ENCODE data around the gene HNRNPU. TPM values are rescaled to one million over a fixed set of nuclear protein-coding genes. Genes with fewer than 3 reads are reported as not detected.

Gene HNRNPU
- 100 to 1,000 TPM; 410 to 421 TPM for total RNA-seq

- ChIA-PET CTCF (interaction anchor here (0.9 to 4.3 kb wide), 12 partner anchors 13 to 263 kb away, joined by 3 to 32 read pairs (median 4); partner anchors contain the start of gene COX20), POLR2A (interaction anchor here (1.5 to 13.4 kb wide), 6 partner anchors 14 to 187 kb away, joined by 3 to 219 read pairs (median 27); partner anchors contain the start of gene COX20)
These were observed at the start of gene HNRNPU for GRCh38 chr1:244864253-244865027. Gene HNRNPU (minus strand): TSS chr1:244864543. CDS start chr1:244864307, 236 bp downstream.

DNA sequence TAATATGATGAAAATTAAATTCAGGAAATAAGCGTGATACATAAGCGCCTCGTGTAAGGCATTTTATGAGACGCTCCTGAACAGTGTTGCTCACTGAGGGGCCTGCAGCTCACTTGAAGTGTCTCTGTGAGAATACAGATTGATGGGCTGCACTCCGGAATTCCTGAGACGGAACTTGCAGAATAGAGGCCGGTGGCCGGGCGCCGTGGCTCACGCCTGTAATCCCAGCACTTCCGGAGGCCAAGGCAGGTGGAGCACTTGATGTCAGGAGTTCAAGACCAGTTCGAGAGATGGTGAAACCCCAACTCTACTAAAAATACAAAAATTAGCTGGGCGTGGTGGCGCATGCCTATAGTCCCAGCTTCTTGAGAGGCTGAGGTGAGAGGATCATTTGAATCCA, 49.5 kb upstream of the HNRNPU start:
- no peaks in the 10 kb centered on the region for H3K36me3 Mint-ChIP-seq
- H3K27ac Mint-ChIP-seq = no peak overlapping the region
- POLR2A ChIA-PET = no interaction called here
- DNase-seq = no peak
- H3K4me1 Mint-ChIP-seq (ENCODE audit: low read depth) = peaks cover 2% of the 10 kb centered on the region
- H3K4me3 Mint-ChIP-seq = no peak overlapping the region
- H3K9me3 Mint-ChIP-seq = no peaks in the 10 kb centered on the region
- intact Hi-C loops (cut with micrococcal nuclease) = no loop called here
- H3K27me3 Mint-ChIP-seq = no peaks in the 10 kb centered on the region
- CTCF ChIA-PET = no interaction called here

More at GRCh38 chr1:244864253-244865027, at the start of gene HNRNPU:
- H3K27ac Mint-ChIP-seq = peak within 1 kb of the TSS; percentile 97
- H3K4me1 Mint-ChIP-seq (ENCODE audit: low read depth) = peaks cover 38% of the 10 kb centered on the region
- H3K36me3 Mint-ChIP-seq = peaks cover 40% of the 10 kb centered on the region
- H3K4me3 Mint-ChIP-seq = peak within 1 kb of the TSS; percentile 99
- H3K9me3 Mint-ChIP-seq = no peaks in the 10 kb centered on the region
- peak; percentile 97 for DNase-seq
- intact Hi-C loops (cut with micrococcal nuclease) = loop anchor here (1.0 to 5.0 kb wide), 6 partner anchors 29 to 1703 kb away; partner anchors contain the start of genes CNST, COX20 and TFB2M
- no peaks in the 10 kb centered on the region for H3K27me3 Mint-ChIP-seq

DNA sequence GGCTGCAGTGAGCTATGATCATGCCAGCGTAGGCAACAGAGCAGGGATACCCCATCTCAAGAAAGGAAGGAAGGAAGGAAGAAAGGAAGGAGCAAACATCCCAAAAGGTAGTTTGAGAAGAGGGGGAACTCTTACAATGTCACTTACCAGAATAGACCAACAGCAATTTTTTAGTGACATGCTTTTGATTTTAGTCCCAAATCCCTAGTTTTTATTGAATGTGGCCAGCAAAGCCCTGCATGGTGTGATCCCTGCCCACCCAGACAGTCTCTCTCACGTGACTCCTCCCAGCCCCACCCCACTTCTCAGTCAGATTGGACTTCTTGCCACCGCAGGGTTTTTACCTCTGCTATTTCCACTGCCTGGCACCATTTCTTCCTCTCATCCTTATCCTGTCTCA, 39.8 kb upstream of the HNRNPU start:
- POLR2A ChIA-PET = no interaction called here
- Mint-ChIP-seq H3K9me3 (no peaks in the 10 kb centered on the region), H3K27ac (no peak overlapping the region), H3K27me3 (no peaks in the 10 kb centered on the region), H3K4me3 (no peak overlapping the region), H3K36me3 (no peaks in the 10 kb centered on the region), H3K4me1 (ENCODE audit: low read depth) (no peaks in the 10 kb centered on the region)
- DNase-seq = no peak
- CTCF ChIA-PET = no interaction called here
- intact Hi-C loops (cut with micrococcal nuclease) = no loop called here

DNA sequence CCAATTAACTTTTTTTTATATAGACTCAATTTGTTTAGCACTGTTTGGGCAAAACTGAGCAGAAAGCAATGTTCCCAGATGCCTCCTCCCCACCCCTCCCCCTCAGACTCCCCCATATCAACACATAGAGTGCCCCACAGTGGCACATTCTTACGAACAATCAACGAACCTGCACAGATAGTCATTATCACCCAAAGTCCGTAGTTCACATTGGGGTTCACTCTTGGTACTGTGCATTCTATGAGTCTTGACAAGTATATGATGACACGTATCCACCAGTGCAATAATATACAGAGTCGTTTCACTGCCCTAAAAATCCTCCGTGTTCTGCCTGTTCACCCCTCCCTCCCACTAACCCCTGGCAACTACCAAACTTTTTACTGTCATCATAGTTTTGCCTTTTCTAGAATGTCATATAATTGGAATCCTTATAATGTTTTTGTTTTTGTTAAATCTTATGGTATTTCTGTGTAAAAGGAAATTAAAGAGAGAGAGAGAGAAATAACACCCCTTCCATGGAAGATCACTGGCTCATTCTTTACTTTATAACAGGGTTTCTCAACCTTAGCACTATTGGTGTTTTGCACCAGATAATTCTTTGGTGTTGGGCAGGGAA, 37.2 kb upstream of the HNRNPU start:
- no peak overlapping the region for H3K27ac Mint-ChIP-seq
- no peak for DNase-seq
- peaks cover under 1% of the 10 kb centered on the region for H3K27me3 Mint-ChIP-seq
- ChIA-PET CTCF (interaction anchor here (0.7 kb wide), 1 partner anchor 141 kb away, joined by 3 read pairs; no protein-coding TSS in a partner anchor), POLR2A (no interaction called here)
- H3K4me3 Mint-ChIP-seq = no peak overlapping the region
- no peaks in the 10 kb centered on the region for H3K36me3 Mint-ChIP-seq
- intact Hi-C loops (cut with micrococcal nuclease) = no loop called here
- no peaks in the 10 kb centered on the region for H3K4me1 Mint-ChIP-seq (ENCODE audit: low read depth)
- no peaks in the 10 kb centered on the region for H3K9me3 Mint-ChIP-seq

DNA sequence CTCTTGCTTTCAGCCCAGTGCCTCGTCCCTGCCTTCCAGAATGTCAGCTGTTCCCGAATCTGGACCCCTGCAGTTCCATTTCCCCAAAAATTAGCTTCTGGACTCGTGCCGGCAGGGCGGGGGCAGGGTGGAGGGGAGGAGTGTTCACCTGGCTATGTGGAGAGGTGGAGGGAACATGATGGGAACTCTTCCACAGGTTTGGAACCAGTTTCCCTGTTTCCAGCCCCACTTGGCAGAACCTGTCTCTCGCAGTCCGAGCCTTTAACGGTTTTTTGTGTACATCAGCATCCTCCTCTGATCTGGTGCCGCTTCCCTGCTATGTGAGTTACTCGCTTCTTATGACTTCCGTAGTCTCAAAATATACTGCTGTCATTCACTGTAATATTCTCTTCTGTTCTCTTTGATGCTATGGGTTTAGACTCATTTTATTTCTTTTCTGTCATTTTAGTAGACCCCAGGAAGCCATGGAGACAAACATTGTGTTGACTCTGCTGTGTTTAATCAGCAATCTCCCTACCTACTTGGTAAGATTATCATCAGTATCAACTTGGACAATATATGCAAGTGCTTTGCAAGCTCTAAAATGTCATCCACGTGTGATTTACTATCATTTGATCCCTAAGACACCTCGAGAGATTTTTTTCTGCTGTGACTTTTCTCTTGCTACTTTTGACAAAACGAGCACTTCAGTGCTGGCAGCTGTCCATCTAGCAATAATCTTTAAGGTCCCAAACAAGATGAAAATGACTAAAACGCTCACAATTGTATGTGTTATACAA, 33.3 kb upstream of the HNRNPU start:
- H3K27me3 Mint-ChIP-seq = peaks cover 2% of the 10 kb centered on the region
- H3K4me1 Mint-ChIP-seq (ENCODE audit: low read depth) = no peaks in the 10 kb centered on the region
- H3K27ac Mint-ChIP-seq = no peak overlapping the region
- H3K4me3 Mint-ChIP-seq = no peak overlapping the region
- no peaks in the 10 kb centered on the region for H3K9me3 Mint-ChIP-seq
- ChIA-PET CTCF (no interaction called here), POLR2A (no interaction called here)
- intact Hi-C loops (cut with micrococcal nuclease) = no loop called here
- H3K36me3 Mint-ChIP-seq = no peaks in the 10 kb centered on the region
- DNase-seq = no peak

DNA sequence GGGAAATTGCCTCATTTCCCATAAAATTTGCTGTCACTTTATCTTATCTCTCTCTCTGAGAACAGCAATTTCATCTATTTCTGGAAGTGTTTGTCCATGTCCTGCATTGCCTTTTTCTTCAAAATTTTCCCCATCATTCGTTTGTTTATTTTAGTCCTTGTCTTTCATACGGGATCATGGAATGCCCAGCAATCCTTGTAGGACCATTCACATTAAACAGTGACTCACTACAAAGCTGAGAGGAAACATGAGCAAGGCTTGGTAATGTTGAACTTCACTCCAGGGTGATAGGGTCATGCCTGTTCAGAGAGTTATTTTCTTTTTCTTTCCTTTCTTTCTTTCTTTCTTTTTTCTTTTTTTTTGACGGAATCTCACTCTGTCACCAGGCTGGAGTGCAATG, 32.2 kb upstream of the HNRNPU start:
- no peaks in the 10 kb centered on the region for H3K36me3 Mint-ChIP-seq
- intact Hi-C loops (cut with micrococcal nuclease) = no loop called here
- CTCF ChIA-PET = no interaction called here
- H3K9me3 Mint-ChIP-seq = no peaks in the 10 kb centered on the region
- H3K4me1 Mint-ChIP-seq (ENCODE audit: low read depth) = no peaks in the 10 kb centered on the region
- peaks cover 2% of the 10 kb centered on the region for H3K27me3 Mint-ChIP-seq
- no peak overlapping the region for H3K4me3 Mint-ChIP-seq
- POLR2A ChIA-PET = no interaction called here
- no peak for DNase-seq
- H3K27ac Mint-ChIP-seq = no peak overlapping the region

DNA sequence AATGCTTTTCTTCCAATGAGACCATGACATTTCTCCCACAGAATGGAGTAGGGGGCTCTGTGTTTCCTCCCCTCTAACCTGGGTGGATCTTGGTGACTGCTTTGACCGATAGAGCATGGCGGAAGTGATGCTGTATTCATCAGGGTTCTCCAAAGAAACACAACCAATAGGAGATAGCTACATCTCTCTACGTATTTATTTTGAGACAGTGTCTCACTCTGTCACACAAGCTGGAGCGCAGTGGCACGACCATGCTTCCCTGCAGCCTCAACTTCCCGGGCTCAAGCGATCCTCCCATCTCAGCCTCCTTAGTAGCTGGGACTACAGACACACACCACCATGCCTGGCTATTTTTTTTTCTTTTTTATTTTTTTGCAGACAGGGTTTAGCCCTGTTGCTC, 29.5 kb upstream of the HNRNPU start:
- CTCF ChIA-PET = interaction anchor here (1.9 kb wide), 1 partner anchor 149 kb away, joined by 5 read pairs; no protein-coding TSS in a partner anchor
- Mint-ChIP-seq H3K27me3 (peaks cover 2% of the 10 kb centered on the region), H3K27ac (no peak overlapping the region), H3K4me3 (no peak overlapping the region), H3K9me3 (no peaks in the 10 kb centered on the region), H3K36me3 (no peaks in the 10 kb centered on the region), H3K4me1 (ENCODE audit: low read depth) (no peaks in the 10 kb centered on the region)
- POLR2A ChIA-PET = interaction anchor here (0.6 kb wide), 1 partner anchor 115 kb away, joined by 4 read pairs; no protein-coding TSS in a partner anchor
- no peak for DNase-seq
- intact Hi-C loops (cut with micrococcal nuclease) = no loop called here

- Mint-ChIP-seq H3K4me1 (ENCODE audit: low read depth) (no peaks in the 10 kb centered on the region), H3K27ac (no peak overlapping the region), H3K36me3 (no peaks in the 10 kb centered on the region), H3K4me3 (no peak overlapping the region), H3K9me3 (no peaks in the 10 kb centered on the region), H3K27me3 (no peaks in the 10 kb centered on the region)
- DNase-seq = no peak
- intact Hi-C loops (cut with micrococcal nuclease) = no loop called here
- ChIA-PET POLR2A (interaction anchor here (0.6 kb wide), 1 partner anchor 78 kb away, joined by 3 read pairs; no protein-coding TSS in a partner anchor), CTCF (interaction anchor here (1.0 kb wide), 1 partner anchor 155 kb away, joined by 3 read pairs; no protein-coding TSS in a partner anchor)
These were observed 22.9 kb upstream of the HNRNPU start for GRCh38 chr1:244887281-244887680.

GRCh38 chr1:244881552-244882280, 17.4 kb upstream of the HNRNPU start:
- no peak overlapping the region for H3K4me3 Mint-ChIP-seq
- ChIA-PET POLR2A (no interaction called here), CTCF (no interaction called here)
- no peaks in the 10 kb centered on the region for H3K4me1 Mint-ChIP-seq (ENCODE audit: low read depth)
- no peaks in the 10 kb centered on the region for H3K27me3 Mint-ChIP-seq
- H3K9me3 Mint-ChIP-seq = no peaks in the 10 kb centered on the region
- H3K27ac Mint-ChIP-seq = no peak overlapping the region
- H3K36me3 Mint-ChIP-seq = no peaks in the 10 kb centered on the region
- intact Hi-C loops (cut with micrococcal nuclease) = no loop called here
- DNase-seq = no peak

DNA sequence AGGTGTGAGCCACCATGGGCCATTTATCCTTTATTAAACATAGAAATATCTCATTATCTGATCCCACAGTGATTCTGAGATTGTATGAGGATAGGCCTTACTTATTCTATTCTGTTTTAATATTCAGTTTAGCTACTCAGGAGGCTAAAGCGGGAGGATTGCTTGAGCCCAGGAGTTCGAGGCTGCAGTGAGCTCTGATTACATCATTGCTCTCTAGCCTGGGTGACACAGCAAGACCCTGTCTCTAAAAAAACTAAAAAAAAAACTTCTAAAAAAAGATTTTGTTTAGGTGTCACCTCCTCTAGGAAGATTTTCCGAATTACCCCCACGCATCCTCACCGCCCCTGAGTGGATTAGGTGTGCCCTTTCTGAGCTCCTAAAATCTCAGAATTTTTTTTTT, 14.3 kb upstream of the HNRNPU start:
- intact Hi-C loops (cut with micrococcal nuclease) = no loop called here
- ChIA-PET CTCF (no interaction called here), POLR2A (no interaction called here)
- Mint-ChIP-seq H3K4me1 (ENCODE audit: low read depth) (no peaks in the 10 kb centered on the region), H3K27me3 (no peaks in the 10 kb centered on the region), H3K27ac (no peak overlapping the region), H3K36me3 (no peaks in the 10 kb centered on the region), H3K9me3 (no peaks in the 10 kb centered on the region), H3K4me3 (no peak overlapping the region)
- DNase-seq = no peak

GRCh38 chr1:244876228-244876910, 12.0 kb upstream of the HNRNPU start:
- ChIA-PET CTCF (no interaction called here), POLR2A (no interaction called here)
- Mint-ChIP-seq H3K4me3 (no peak overlapping the region), H3K36me3 (no peaks in the 10 kb centered on the region), H3K4me1 (ENCODE audit: low read depth) (no peaks in the 10 kb centered on the region), H3K9me3 (no peaks in the 10 kb centered on the region), H3K27me3 (no peaks in the 10 kb centered on the region), H3K27ac (no peak overlapping the region)
- DNase-seq = no peak
- intact Hi-C loops (cut with micrococcal nuclease) = no loop called here
